ENCODE results near the gene CHIT1.
"Not testable (repeated sequence)": the region's sequence is repeated elsewhere in the genome, so short reads cannot be mapped to it uniquely, and the experiment has no call there.

The CHIT1 gene

DNA sequence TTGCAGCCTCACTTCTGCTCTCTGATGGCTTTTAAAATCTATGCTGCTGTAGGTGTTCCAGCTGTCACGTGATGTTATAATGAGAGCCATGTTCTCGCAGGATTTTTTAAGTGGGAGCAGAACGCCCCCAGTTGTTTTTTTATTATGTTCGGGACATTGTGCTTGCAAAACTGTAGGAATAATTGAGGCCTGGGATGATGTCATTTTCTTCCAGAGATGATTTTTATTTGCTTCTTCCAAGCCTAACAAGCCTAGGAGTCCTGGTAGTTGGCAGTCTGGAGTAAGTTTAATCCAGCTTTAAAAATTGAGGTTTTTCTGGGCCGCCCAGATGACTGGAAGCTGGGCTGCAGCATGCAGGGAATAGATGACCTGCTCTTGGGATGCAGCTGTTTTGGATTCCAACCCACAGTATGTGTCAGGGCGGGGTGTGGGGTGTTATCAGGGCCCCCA lies 34.6 kb upstream of the CHIT1 start:
- no peak for DNase-seq

DNA sequence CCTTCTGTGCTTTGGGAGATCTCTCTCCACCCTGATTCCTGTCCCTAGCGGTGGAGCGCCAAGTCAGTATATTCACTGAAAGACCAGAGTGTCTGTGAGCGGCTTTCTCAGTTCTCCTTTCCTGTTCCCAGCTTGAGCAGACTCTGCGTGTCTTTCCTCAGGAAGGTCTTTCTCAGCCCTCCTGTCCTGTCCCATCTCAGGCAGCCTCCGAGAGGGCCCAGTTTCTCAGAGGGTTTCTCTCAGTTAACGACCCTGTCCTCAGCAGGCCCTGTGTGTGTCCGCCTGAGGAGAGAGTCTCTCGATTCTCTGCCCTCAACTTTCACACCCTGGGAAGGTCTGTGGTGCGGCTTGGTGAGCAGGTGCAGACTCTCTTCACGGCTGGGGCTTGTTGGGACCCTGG lies 34.0 kb upstream of the CHIT1 start:
- no peak for DNase-seq

DNA sequence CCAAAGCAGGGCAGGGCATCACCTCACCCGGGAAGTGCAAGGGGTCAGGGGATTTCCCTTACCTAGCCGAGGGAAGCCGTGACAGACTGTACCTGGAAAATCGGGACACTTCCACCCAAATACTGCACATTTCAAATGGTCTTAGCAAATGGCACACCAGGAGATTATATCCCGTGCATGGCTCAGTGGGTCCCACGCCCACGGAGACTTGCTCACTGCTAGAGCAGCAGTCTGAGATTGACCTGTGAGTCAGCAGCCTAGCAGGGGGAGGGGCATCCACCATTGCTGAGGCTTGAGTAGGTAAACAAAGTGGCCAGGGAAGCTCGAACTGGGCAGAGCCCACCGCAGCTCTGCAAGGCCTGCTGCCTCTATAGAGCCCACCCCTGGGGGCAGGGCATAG lies 27.2 kb upstream of the CHIT1 start:
- peak; percentile 63 for DNase-seq

DNA sequence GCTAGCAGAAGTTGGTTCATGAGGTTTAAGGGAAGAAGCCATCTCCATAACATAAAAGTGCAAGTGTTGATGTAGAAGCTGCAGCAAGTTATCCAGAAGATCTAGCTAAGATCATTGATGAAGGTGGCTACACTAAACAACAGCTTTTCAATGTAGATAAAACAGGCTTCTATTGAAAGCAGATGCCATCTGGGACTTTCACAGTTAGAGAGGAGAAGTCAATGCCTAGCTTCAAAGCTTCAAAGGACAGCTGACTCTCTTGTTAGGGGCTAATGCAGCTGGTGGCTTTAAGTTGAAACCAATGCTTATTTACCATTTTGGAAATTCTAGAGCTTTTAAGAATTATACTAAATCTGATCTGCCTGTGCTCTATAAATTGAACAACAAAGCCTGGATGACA lies 25.3 kb upstream of the CHIT1 start:
- not testable (repeated sequence) for DNase-seq

DNA sequence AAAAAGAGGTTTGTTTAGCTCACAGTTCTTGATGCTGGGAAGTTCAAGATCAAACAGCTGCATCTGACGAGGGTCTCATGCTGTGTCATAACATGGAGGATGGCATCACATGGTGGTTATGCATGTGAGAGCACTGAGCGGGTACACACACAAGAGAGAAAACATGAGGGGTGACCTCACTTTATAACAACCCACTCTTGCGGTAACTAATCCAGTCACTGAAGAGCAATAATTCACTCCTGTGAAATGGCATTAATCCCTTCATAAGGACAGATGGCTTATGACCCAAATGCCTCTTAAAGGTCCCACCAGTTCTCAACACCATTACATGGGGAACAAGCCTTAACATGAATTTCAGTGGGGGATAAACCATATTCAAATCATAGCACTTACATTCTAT lies 23.2 kb upstream of the CHIT1 start:
- no peak for DNase-seq

DNA sequence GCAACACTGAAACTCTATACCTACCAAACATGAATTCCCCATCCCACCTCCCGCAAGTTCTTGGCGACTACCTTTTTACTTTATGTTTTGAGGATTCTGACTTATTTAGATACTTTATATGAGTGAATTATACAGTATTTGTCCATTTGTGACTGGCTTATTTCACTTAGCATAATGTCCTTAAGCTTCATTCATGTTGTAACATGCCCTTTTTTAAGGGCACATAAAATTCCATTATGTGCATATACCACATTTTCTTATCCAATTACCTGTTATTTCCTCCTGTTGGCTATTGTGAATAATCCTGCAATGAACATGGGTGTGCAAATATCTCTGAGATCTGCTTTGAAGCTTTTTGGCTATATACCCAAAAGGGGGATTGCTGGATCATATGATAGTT lies 22.0 kb upstream of the CHIT1 start:
- DNase-seq: no peak

DNA sequence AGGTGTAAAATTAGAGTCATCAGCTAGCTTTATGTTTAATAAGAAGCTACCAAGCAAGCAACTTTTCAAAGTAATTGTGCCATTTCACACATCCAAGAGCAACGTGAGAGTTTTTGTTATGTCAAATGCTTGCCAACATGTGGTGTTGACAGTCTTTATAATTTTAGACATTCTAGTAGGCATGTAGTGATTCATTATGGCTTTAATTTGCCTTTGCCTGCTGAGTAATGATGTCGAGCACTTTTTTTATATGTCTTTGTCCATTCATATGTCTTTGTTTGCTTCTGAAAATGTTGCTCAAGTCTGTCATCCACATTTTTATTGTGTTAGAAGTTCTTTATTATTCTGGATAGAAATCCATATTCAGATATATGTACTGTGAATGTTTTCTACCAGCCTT lies 21.4 kb upstream of the CHIT1 start:
- no peak for DNase-seq

DNA sequence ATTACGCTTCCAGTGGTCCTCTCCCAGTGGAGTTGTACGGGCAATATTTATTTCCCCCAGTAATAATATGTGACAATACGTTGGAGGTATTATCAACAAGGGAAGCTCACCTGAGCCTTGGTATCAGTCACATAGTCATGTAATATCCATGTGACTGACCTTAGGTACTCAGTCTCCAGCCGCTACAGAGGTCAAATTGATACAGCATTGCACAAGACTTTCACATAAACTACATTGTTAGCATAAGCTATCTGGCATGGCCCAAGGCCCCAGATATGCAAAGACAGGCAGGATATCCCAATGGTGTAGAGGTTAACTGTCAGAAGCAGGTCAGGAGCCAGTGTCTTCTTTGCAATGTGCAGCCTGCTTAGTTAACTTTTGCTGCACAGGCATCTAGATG lies 15.3 kb upstream of the CHIT1 start:
- DNase-seq: no peak

DNA sequence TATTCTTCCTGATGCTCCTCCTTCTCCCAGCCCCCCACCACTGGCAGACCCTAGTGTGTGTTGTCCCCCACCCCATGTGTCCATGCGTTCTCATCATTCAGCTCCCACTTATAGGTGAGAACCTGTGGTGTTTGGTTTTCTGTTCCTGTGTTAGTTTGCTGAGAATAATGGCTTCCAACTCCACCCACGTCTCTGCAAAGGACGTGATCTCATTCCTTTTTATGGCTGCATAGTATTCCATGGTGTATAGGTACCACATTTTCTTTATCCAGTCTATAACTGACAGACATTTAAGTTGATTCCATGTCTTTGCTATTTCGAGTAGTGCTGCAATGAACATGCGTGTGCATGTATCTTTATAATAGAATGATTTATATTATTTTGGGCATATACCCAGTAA lies 12.2 kb upstream of the CHIT1 start:
- DNase-seq: not testable (repeated sequence)

DNA sequence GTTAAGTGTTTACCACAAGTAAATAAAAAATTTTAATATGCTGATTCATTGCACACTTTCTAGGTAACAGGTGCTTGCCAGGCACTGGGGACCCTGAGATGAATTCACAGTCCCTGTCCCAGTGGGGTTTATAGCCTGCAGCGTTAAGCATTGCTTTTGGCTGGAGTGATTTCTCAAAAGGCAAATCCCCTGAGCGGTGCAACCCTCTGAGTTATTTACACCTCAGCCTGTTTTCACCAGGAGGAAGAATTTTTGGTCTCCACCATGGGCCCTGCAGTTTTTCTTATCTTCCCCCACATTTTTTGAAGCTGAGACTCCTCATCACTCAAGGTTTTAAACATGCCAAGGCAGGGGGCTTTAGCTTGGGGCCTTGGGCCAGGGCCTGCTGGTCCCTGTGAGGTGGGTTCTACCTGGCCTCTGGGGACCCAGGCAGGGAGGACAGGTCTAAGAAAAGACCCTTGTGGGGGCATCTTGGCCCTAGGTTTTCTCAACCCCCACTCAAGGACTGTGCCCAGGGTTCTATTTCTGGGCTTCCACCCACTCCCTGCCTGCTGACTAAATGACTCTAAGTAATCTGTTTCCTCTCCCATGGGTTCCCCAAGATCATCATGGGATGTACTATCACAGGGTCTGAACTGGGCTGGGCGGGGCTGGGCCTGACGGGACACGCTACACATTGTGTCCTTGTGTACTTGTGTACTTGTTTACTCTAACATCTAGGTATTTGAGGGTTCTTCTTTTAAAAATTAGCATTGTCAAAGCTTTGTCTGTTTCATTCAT lies 10.2 kb upstream of the CHIT1 start:
- no peak for DNase-seq

DNA sequence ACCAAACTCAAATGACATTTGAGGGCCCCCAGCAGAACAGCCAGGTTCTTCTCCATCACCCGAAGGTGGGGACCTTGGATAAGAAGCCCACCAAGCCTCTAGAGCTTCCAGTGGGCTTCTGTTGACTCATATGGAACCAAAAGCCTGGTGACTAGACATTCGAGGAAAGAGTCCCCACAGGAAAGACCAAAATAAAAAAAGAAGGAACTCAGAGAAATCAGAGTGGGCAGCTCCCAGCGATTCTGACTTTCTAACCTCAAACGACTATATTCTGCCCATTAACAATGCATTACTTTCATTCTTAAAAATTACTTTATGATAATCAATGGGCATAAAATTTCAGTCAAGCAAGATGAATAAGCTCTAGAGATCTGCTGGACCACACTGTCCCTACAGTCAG lies 9.6 kb upstream of the CHIT1 start:
- no peak for DNase-seq

DNA sequence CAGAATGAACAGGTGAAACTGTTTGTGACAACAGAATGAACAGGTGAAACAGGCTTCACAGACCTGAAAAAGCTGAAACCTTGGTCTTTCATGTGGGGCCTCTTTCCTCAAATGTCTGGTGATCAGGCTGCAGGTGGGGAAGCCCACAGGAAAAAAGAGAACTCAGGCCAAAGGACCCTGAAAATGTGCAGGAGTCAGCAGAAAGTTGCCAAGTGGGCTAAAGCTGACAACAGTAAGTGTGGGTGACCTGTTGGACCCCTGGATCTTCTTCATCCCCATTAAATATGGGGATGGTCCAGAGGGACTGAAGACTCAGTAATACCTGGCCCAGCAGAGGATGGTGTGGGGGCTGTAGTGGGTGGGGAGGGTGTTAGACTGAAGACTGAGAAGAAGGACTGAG lies 9.1 kb upstream of the CHIT1 start:
- no peak for DNase-seq

DNA sequence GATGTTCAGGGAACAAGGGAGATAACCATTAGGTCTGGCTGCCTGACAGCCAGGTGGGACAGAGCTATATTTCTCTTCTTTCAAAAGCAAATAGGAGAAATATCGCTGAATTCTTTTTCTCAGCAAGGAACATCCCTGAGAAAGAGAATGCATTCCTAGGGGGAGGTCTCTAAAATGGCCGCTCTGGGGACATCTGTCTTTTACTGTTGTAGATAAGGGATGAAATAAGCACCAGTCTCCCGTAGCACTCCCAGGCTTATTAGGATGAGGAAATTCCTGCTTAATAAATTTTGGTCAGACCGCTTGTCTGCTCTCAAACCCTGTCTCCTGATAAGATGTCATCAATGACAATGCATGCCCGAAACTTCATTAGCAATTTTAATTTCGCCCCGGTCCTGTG lies 5.4 kb upstream of the CHIT1 start:
- not testable (repeated sequence) for DNase-seq

DNA sequence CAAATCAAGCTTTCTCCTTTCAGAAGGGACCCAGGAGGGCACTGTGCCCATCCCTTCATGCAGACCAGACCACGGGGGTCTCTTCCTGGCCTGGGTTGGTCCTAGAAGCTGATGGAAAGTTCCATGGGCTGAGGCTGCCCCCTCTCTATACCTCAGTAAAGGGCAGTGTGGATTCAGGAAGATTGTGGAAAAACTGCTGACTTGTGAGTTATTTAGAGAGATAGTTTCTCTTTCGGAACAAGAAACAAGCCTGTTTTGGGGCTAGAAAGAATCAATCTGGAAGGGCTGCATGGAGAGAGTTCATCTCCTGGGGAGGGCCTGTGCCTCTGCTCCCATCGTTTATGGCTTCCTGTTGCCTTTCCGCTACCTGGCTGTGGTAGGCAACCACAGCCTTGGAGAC lies 803 bp downstream of the CHIT1 start:
- no peak for DNase-seq

DNA sequence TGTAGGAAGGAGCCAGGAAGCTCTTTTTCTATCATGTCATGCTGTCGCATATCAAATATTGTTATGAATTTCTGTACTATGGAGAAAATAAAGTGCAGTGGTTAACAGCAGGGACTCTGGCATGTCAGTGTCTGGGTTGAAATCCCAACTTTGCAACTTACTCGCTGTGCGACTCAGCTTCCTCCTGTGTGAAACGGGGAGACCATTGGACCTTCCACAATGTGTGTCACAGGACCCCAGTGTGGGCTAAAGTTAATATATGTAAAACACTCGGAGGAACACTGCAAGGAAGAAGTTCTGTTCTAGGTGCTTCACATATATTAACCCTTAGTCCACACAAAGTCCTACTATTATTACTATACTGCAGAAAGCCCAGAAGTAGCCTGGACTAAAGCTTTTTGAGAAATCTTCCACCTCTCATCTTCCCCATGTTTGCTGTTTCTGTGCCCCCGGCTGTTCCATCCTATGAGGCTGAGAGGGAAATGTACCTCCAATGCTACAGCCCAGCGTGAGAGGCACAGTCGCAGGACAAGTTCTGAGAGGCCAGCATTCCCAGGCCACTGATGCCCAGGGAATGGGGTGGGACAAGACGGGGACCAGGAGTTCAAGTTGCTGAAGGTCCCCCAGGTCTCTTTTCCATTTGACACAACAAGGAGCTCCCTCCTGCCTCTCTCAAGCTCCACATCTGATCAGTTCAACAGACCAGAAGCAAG lies 1.9 kb downstream of the CHIT1 start:
- DNase-seq: no peak

DNA sequence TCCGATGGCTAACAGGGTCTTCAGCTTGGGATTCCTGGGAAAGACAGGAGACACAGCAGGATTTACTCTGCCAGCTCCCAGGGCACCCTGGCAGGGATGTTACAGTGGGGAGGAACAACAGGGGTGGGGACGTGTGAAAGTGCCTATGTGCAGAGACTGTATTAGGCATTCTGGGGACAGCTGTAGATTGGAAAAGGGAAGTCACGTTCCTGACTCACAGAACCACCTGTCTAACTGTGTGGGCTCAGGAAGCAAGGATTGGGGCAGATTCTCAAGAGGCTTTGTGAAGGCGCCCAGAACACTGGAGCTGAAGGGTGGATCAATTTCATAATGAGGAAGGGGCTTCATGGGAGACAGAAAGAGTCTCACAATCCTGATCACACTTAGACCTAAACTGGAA lies 4.4 kb downstream of the CHIT1 start:
- DNase-seq: no peak

DNA sequence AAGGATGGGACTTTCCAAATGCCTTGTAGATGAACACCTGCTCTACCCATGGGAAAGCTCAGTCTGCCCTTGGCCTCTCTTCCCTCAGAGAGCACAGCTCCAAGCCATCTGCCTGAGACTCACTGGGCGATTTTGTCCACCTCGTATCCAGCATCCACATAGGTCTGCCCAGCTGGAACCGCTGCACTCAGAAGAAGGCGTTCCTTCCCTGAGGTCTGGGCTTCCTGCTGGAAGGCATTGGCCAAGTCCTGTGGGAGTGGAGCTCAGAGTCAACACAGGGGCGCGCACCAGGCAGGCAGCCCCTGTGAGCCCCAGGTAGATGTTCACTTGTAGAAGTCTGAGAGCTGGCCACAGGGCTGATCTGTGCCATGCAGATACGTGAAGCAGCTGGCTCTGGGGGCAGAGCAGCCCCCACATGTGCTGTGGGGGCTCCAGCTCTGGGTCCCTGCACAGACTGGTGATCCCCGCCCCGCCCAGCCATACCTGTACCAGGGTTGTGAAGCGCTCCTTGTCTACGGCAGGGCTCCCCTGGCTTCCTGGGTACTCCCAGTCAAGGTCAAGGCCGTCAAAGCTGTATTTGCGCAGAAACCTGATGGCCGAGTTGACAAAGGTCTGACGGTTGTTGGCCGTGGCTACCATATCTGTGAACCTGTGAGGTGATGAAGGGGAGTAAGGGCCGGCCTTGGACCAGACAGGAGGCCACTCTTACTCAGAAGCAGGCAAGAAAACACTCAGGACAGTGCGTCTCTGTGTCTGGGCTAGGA lies 6.3 kb downstream of the CHIT1 start:
- DNase-seq: no peak

DNA sequence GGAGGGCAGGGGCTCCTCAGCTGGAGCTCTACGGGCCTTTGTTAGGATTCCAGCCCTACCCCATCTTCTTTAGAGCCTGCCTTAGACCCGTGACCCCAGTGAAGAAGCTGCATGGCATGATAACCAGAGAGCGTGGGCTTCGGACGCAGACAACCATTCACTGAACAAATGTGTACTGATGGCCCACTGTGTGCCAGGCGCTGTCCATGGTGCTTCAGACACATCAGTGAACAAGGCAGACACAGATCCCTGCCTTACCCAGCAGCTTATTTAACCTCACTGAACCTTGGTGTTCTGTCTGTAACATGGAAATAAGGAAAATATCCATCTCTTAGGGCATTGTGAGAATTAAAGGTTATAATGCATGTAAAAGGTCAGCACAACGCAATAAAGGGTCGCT lies 9.5 kb downstream of the CHIT1 start:
- DNase-seq: no peak

DNA sequence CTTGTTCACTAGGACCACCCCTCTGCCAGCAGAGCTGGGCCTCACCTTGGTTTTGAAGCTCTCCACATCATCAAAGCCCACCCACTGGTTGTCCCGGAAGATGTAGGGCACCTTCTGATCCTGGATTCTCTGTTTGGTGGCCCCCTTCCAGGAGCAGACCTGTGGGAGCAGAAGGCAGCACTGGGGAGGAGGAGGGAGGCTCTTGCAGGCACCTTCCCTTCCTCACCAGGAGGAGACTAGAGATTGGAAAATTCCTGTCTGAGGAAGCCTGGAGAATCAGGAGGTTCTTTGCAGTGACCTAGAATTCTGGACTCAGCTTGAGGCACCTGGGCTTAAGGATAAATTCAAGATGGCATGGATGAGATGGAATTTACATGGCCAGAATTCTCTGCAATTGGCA lies 10.3 kb downstream of the CHIT1 start:
- DNase-seq: no peak

DNA sequence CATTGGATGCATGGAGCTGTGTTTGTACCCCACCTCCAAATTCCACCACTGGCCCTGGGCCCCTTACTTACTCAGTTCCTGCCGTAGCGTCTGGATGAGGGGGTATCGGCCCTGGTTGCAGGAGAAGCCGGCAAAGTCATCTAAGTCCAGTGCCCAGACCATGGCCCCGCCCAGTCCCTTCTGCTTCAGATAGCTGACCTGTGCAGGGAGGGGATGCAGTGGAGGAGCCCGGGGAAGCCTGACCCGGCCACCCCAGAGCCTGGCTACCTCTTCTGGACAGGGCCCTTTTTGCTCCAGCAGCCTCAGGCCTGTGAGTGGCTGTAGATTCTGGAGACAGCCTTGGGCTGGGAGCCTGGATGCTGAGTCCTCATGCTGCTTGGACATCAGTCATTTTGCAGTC lies 11.8 kb downstream of the CHIT1 start:
- DNase-seq: no peak

DNA sequence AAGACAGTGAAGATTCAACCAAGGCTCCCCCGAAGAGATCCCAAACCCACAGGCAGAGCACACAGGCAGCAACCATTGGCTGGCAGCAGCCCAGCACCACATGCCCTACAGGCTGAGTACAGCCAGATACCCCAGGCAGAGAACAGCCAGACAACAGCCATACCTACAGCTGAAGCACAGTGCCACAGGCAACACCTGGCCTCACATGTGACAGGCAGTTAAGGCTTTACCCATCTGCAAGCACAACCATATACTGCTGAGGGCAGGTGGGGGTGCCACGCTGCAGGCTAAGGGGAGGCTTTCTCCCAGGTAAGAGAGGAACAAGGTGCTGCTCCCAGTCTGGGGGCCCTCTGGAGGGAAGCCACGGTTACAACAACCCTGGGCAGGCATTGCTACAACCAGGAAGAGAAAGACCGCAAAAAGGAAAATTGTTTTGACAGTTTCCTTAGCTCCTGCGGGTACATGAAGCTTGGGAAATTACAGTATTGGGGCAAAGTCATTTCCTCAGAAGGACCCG lies 12.3 kb downstream of the CHIT1 start:
- DNase-seq: no peak

DNA sequence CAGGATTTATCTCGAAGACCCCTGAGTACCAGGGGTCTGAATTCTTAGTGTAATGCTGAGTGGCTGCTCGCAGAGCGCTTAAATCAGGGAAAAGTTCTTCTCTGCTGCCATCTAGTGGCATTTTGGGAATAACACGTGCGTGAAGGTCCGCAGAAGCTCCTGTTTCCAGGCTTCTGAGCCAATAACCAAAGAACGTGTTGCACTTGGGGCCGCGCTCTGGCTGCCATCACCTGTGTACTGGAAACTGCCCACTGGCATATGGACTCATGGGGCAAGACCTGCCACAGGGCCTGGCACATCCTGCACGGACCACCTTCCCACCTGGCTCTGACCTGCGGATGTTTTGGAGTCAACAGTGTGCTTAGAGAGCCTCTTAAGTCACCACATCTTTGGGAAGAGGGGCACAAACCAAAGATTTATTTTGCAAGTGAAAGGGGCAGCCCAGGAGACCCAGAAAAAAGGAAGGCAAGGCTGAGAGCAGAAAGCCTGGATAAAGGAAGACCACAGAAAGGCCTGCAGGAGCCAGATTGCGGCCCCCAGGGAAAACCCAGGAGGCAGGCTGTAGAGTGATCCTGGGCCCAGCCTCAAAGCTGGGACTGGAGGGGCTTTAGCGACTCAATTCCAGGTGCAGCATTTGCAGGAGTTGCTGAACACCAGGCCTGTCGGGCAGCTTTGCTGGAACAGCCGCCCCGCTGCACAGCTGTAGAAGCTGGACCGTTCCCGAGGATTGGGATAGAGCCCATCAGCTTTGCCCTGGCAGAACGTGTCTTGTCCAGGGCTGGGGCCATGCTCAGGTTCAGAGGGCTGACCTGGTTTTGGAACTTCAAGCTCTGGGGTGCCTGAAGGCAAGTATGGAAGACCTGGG lies 13.0 kb downstream of the CHIT1 start:
- peak; percentile 67 for DNase-seq

DNA sequence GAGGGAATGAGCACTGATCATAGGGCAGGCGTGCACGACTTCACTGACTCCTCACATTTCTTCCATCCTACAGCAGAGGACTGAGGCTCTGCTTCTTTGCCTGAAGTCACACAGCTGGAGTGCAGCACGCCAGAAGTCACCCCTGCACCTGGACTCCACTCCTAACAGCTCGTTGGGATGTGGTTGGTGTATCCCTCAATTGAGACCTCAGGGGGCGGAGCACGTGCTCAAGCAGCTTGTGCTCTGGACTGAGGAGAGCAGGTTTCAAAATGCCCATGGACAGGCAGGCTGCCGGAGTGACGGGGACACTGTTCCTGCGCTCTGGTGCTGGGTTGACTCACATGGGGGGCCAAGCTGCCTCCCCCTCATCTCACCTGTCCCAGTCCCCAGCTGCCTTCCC lies 13.9 kb downstream of the CHIT1 start:
- DNase-seq: no peak

All from activated CD4-positive, alpha-beta T cell treated with anti-CD3 and anti-CD28 coated beads for 48 hours (primary cell).